LHCN-M2 (cell line): ENCODE data around the gene NEK1. TPM values are rescaled to one million over a fixed set of nuclear protein-coding genes. Genes with fewer than 3 reads are reported as not detected.
"Not testable (repeated sequence)": the region's sequence is repeated elsewhere in the genome, so short reads cannot be mapped to it uniquely, and the experiment has no call there.

Source experiments
- DNase-seq: peaks from one replicate; pipeline ENCODE4 v3.0.0-alpha.2; 2012; ENCODE audit warnings: low read depth
- total RNA-seq: library from RNA; depleted of rRNA; stranded (reverse); fragments of >200 nt; gene quantifications from 2 replicates; pipeline ENCODE4 v1.2.3, GENCODE V29; 2014

The NEK1 gene
- total RNA-seq, 1 experiment from 2014 or later = 8.8 TPM

DNA sequence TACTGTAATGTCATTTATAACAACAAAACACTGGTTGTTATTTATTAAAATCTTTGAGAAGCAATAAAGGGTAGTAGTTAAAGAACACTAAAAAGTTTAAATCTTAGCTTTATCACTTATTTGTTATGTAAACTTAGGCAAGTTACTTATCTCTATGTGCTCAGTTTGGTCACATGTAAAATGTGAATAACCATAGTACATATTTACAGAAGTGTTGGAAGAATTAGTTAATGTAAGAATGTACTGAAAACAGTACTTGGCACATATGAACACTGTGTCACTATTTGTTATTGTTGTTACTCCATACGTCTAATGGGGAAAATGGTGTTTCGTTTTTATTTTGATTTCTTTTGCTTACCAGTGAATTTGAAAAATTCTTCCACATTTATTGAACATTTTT is 9.1 kb downstream of the NEK1 start:
- DNase-seq = no peak

DNA sequence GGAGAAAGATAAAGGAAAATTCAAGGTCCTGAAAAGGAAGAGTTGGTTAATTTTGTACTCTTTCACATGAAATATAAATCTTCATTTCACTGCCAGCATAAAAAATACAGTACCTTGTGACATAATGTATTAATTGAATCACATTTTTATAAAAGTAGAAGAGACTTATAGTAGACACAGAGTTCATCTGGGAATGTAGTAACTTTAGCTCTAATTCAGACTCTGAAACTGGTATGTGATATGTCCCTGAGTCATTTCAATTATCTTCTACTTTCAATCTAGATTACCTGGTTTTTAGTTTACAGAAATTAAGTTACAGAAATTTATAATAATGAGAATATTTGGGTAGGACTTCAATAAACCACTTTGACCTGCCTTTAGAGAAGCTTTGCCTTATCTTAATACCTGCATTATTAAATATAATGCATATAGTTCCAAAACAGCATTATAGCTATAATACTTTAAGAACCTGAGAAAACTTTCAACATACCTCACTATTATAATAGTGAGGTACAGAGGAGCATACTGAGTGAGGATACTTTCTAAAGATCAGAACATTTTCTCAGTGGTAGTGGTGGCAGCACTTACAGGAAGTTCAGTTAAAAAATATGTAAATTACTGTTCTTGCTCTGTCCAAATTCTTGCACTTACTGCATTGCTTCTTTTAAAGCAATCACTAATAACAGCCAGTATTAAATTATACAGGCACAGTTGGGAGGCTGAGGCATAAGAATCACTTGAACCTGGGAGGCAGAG is 11.2 kb downstream of the NEK1 start:
- DNase-seq = no peak

DNA sequence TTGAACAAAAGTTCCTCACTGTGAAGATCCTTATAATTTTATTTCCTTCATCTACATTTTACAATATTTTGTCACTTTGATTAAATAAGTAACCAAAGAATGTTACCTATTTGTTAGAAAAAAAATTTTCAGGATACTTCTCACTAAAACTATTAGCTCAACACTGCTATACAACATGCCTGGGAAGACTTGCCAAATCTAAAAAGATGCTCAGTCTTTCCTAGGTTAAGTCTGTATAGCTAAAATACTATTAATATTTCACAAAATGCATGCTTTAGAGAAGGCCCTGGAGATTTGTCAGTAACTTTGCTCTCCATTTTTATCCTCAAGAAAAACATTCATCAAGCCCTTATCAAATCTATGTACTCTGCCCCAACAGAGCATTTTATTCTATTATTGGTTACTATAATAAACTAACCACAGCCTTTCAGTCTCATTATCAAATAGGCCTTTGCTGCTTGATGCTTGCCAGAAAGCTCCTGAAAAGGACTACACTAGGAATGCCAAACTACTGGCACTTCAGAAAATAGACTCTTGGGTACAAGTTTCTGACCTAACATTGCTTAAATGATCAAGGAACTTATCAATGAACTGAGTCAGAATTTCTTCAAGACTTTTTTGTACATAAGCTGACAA is 17.7 kb downstream of the NEK1 start:
- no peak for DNase-seq

DNA sequence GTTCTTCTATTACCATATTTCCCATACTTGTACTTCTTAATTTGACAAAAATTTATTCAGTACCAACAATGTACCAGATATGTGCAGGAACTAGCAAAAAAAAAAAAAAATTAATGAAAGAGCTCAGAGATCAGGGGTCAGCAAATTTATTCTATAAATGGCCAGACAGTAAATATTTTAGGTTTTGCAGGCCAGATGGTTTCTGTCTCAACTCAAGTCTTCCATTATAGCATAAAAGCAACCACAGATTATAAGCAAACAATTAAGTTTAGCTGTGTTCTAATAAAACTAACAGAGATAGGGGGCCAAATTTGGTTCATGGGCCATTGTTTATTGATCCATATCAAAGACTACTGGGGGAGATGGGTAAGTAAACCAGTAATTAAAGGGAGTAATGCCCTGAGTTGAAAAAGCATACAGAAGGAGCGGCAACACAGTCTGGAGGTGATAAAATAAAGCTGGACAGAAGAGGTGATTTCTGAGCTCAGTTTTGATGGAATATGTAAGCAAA is 19.3 kb downstream of the NEK1 start:
- DNase-seq = no peak

DNA sequence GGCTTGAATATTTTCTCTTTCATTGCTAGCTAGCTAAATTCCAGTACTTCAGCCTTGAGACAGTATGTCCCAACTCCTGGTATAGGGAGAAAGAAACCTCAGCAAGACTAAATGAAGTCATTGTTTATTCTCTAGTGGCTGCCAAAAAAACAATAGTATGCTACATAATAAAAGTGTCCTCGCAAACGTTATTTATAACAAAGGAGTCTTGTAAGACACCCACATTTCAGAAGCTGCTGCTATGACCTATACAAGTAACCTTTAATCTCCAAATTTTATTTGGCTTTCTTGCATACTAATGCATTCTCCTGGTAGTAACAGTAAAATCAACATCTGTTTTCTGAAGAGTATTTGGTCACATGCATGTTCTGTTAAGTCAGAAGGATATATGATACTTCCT is 28.8 kb downstream of the NEK1 start:
- DNase-seq = peak; percentile 32

DNA sequence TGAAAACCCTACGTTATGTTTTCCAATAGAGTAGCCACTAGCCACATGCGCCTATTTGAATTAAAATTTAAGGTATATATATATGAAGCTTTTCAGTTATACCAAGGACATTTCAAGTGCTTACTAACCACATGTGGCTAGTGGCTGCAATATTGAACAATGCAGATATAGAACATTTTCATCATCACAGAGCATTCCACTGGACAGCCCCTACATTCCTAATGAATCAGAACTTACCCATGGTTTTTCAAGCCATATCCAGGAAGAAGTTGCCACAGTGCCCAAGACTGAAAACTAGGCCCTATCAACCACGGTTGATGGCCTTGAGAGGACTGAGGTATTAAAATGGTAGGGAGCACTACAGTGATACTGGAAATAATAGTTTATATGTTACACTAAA is 29.7 kb downstream of the NEK1 start:
- DNase-seq = peak; percentile 41

DNA sequence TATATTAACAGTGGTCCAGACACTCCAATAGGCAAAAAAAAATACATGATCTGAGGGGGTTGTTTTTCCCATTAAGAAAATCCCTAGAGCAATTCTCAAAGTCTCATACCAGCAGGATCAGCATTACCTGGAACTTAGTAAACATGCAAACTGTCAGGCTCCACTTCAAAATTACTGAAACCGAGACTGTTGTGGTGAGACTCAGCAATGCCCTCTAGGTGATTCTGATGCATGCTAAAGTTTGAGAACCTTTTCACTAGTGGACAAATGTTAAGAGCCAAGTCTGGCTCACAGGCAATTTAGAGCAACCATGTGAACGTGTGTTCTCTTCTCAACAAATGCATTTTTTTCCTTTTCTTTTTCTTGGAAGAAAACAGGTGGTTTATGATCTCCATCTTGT is 30.2 kb downstream of the NEK1 start:
- no peak for DNase-seq

DNA sequence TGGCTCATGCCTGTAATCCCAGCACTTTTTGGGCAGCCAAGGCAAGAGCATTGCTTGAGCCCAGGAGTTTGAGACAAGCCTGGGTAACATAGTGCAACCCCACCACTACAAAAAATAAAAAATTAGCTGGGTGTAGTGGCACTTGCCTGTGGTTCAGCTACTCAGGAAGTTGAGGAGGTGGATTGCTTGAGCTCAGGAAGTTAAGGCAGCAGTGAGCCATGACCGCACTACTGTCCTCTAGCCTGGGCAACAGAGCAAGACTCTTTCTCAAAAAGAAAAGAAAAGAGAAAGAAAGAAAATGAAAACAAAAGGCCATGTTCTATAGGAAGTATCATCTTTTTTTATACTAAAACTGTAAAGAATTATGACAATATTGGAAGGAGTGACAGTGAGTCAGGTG is 38.5 kb downstream of the NEK1 start:
- DNase-seq = no peak

DNA sequence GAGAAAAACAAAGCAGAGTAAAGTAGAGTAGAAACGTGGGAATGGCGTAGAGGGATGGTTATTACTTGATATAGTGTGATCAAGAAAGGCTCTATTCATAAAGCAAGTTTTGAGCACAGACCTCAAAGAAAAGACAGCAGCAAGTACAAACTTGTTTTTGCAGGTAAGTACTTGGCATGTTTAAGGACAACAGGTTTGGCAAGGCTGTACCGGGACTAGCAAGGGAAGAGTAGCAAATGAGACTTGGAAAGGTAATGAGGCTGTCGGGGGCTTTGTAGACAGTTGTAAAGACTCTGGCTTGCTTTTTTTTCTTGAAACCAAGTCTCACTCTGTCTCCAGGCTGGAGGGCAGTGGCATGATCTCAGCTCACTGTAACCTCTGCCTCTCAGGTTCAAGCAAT is 40.9 kb downstream of the NEK1 start:
- no peak for DNase-seq

DNA sequence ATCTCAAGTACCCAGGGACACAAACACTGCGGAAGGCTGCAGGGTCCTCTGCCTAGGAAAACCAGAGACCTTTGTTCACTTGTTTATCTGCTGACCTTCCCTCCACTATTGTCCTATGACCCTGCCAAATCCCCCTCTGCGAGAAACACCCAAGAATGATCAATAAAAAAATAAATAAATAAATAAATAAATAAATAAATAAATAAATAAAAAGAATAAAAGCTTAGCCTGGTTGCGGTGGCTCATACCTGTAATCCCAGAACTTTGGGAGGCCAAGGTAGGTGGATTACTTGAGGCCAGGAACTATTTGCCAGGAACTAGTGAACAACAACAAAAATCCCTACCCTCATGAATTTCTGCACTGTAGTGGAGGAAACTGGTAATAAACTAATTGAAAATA is 41.4 kb downstream of the NEK1 start:
- not testable (repeated sequence) for DNase-seq

DNA sequence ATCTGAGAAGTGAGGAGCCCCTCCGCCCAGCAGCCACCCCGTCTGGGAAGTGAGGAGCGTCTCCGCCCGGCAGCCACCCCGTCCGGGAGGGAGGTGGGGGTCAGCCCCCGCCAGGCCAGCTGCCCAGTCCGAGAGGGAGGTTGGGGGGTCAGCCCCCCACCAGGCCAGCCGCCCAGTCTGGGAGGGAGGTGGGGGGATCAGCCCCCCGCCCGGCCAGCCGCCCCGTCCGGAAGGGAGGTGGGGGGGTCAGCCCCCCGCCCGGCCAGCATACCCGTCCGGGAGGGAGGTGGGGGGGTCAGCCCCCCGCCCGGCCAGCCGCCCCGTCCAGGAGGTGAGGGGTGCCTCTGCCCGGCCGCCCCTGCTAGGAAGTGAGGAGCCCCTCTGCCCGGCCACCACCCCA is 42.1 kb downstream of the NEK1 start:
- DNase-seq = not testable (repeated sequence)

DNA sequence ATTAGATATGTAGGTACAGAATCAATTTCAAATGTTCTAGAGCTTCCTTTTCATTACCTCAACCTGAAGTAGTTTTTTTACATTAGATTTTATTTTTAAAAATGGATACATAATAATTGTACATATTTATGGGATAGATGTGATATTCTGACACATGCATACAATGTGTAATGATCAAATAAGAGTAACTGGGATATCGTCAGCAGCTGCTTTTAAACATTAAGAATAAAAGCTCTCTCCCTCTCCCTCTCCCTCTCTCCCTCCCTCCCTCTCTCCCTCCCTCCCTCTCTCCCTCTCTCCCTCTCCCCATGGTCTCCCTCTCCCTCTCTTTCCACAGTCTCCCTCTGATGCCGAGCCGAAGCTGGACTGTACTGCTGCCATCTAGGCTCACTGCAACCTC is 43.2 kb downstream of the NEK1 start:
- DNase-seq = not testable (repeated sequence)

DNA sequence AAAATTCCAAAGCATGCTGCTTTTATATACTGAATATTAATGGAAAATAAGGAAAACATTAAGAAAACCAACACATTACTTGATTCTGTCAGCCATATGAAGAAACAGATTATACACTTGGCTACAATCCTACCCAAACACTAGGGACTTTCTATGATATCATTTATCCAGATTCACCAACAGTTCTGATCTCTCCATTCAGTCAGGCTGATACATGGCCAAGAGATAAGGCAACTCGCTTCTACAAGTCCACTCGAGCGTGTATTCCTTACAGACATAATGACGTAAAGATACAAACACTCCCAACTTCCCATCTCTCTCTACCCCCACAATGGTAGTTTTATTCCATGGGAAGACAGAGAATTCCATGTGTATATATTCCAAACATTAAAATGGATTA is 44.5 kb downstream of the NEK1 start:
- no peak for DNase-seq

DNA sequence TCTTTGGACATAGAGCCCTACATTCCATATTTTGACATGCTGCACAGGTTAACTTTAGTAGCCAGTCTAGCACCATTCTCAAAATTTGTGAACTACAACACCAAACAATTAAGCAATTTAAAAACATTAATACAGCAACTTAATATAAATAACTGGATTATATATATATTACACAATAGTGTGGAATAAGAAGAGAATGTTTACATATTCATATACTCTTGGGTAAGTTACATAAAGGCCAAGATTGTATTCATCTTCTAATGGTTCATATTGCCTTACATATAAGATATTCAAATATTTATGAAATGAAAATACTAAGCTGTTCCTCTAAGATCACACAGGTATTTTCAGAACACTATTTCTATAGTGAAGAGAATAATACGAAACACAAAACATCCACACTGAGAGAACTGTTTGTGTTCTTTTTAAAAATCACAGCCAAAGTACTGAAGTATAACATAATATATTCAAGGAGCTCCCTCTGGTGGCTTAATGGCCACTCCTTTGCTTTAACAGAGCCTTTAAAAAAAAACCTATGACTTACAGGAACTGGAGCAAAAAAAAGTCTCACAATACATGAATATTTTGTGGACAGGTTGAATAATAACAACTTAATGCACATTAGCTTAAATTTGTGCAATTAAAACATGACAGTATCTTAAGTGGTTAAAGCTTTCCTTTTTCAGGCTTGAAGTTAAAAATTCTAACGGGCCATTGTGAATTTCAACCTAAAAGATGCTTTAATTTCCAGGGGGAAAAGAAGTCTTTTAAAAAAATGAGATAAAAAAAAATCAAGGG is 46.2 kb downstream of the NEK1 start:
- peak; percentile 50 for DNase-seq

DNA sequence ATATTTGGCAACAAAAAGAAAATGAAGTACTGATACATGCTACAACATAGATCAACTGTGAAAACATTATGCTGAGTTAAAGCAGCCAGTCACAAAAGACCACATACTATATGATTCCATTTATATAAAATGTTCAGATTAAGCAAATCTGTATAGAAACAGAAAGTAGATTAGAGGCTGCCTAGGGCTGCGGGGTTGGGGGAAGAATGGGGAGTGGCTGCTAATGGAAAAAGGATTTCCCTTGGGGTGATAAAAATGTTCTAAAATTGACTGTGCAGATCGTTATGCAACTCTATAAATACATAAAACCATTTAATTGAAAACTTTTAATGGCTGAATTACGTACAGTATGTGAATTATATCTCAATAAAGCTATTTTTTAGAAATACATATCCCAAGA is 46.8 kb downstream of the NEK1 start:
- no peak for DNase-seq

DNA sequence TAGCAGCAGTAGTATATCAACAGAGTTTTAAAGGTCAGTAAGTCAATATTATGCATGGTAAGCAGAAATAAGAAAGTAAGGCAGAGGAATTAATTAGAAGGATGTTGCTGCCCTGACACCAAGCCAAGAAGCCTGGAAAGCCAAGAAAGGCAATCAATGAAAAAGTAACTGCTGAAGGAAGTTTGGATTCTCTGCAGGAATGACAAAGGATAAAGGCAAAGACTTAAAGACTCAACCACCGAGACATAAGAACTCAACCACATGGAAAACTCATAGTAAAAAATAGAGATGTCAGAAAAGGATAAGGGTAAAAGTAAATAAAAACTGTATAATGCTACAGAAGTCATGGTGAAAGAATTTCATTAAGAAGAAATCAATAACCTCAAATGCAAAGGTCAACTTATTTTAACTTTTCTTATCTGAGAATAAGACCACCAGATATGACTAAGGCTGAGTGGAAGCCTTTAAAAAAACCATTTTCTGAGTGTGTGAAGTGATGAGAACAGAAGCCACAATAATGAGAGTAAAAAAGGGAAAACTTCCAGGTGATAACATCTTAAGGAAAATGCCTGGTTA is 55.2 kb downstream of the NEK1 start:
- no peak for DNase-seq

DNA sequence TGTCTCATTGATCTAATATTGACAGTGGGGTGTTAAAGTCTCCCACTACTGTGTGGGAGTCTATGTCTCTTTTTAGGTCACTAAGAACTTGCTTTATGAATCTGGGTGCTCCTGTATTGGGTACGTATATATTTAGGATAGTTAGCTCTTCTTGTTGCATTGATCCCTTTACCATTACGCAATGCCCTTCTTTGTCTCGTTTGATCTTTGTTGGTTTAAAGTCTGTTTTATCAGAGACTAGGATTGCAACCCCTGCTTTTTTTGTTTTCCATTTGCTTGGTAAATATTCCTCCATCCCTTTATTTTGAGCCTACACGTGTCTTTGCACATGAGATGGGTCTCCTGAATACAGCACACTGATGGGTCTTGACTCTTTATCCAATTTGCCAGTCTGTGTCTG is 65.8 kb downstream of the NEK1 start:
- not testable (repeated sequence) for DNase-seq

DNA sequence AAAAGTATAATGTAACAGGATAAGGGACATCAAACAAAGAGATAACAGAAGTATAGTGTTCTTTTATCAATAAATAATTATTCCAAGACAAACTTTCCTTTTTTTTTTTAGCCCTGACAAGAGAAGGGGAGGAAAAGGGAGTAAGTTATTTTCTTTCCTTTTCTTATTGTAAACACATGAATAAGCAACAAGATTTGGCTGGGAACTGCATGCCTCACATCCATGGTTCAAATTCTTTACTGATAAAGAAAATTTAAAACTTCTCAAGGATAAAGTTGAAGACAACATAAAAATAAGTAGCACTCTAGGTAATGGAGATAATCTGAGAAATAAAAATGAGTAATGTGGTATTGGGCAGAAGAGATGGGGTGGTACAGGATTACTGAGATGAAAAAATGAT is 71.6 kb downstream of the NEK1 start:
- no peak for DNase-seq

DNA sequence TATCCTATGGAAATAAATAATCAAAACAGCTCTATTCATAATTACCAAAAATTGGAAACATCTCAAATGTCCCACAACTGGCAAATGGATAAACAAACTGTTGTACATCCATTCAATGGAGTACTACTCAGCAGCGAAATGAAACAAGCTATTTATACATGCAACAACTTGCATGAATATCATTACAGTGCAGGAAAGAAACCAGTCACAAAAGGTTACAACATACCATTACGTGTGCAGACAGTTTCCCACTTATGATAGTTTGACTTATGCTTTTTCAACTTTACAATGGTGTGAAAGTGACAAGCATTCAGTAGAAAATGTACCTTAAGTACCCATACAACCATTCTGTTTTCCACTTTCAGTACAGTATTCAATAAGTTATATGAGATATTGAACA is 82.3 kb downstream of the NEK1 start:
- no peak for DNase-seq

DNA sequence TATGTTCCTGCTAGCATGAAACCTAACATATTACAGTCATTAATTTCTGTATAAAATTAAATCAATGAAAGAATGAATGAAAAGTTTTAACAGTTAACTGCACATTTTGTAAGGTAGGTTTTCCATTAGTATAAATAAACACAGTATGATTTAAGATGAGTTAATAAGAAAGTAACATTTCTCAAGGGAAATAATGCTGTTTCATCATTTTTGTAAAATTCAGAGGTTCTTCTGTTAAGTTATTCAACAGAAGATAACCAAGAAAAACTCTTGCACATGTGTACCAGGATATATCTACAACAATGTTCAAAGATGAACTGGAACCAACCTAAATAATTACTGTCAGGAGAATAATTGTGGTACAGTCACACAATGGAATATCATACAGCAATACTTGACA is 88.6 kb downstream of the NEK1 start:
- DNase-seq = no peak

DNA sequence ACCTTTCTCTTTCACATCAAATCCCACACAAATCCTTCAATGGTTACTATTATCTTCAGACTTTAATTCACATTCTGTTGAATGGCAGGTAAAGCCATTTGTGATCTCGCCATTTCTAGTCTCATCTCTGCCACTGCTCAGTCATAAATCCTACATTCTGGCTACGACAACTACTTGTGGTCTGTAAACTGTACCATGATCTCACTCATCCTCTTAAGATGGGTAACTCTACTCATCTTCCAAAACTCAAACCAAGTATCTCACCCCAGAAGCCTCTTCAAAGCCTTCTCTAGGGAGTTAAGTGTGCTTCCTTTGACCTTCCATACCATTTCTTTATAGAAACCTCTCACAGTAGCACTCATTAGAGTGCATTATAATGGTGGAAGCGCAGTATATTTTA is 101.8 kb downstream of the NEK1 start:
- no peak for DNase-seq

DNA sequence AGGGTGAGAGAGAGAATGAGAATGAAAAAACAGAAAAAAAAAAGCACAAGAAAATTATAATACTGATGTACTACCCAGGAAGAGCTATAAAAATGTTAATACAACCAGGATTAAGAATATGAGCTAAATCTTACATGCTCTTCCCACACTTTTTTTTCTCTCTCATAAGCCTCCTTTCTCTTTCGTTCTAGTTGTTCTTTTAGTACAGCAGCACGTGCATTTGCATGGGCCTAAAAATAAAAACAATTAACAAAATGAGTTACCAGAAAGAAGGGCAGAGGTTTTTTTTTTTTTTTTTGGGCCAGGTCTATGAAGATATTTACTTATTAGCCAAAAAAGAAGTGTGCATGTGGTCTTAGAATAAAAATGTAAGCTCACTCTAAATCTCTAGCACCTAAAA is 105.5 kb downstream of the NEK1 start:
- DNase-seq = no peak
